GM13977 (cell line): ENCODE data around the gene TMPRSS4.

Source experiments
- DNase-seq: peaks from one replicate; pipeline ENCODE4 v3.0.0; 2012; ENCODE audit warnings: low spot score
- CTCF ChIP-seq: IDR thresholded peaks from 2 replicates; pipeline ENCODE4 v1.5.1; 2012; ENCODE audit warnings: mild to moderate bottlenecking, control low read depth; ENCODE audit not compliant: insufficient read depth; ENCODE audit errors: extremely low read depth, missing control alignments
- in situ Hi-C: fragments of 300-500 bp; cut with MboI; formaldehyde crosslinking; loops from one replicate; pipeline ENCODE4 v1.12.0; 2022; ENCODE audit warnings: low sequenced_read_pairs, low pct_unique_long_range_greater_than_20kb, mixed read lengths, inconsistent platforms; ENCODE audit not compliant: unreplicated experiment

The TMPRSS4 gene

DNA sequence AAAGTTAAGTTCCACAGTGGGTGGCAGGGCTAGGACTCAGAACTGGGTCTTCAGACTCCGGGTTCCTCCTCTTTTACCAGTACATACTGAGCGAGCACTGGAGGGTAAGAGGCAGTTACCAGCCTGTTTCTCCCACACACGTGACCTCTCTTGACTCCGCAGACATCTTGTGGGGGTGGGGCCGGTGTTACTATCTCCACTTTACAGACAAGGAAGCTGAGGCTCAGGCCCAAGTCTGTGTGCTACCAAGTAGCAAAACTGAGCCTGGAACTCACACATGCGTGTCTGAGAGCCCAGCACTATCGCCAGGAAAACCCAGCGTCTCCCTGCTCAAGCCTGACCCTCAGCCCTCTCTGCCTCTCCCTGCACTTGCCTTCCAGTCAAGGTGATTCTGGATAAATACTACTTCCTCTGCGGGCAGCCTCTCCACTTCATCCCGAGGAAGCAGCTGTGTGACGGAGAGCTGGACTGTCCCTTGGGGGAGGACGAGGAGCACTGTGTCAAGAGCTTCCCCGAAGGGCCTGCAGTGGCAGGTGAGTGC, 25.9 kb downstream of the TMPRSS4 start:
- no peak for DNase-seq
- in situ Hi-C loops = no loop called here
- TF ChIP-seq CTCF = no peak

DNA sequence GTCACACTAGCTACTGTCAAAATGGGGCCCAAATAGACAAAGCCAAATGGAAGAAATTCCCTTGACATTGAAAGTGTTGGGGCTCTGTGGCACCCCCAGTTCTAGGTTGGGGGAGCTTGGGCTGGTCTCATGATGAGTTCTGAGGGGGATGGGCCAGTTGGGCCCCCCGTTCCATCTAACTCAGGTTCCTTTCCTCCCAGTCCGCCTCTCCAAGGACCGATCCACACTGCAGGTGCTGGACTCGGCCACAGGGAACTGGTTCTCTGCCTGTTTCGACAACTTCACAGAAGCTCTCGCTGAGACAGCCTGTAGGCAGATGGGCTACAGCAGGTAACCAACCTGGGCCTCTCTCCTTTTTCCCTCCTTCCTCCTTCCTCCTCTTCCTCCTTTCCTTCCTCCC, 27.6 kb downstream of the TMPRSS4 start:
- DNase-seq = no peak
- in situ Hi-C loops = no loop called here
- no peak for TF ChIP-seq CTCF

GRCh38 chr11:118105657-118106305, 28.9 kb downstream of the TMPRSS4 start:
- in situ Hi-C loops = no loop called here
- DNase-seq = no peak
- no peak for TF ChIP-seq CTCF

GRCh38 chr11:118106789-118107335, 30.0 kb downstream of the TMPRSS4 start:
- no peak for DNase-seq
- in situ Hi-C loops = no loop called here
- TF ChIP-seq CTCF = no peak

DNA sequence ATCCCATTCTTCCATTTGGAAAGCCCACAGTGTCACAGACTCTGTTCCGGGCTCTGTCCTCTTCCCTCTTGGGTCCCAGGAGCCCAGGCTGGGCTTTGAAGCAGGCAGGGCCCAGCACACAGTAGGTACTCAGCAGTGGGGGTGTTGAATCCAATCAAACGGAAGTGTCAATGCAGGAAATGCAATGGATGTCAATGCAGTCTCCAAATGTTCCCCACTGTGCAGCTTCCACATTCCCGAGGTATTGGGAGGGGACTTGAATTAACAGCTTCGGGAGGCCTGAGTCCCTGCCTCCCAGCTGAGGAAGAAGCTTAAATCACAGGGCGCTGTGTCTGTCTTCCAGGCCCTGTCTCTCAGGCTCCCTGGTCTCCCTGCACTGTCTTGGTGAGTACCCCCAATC, 31.6 kb downstream of the TMPRSS4 start:
- no peak for DNase-seq
- TF ChIP-seq CTCF = no peak
- in situ Hi-C loops = no loop called here

DNA sequence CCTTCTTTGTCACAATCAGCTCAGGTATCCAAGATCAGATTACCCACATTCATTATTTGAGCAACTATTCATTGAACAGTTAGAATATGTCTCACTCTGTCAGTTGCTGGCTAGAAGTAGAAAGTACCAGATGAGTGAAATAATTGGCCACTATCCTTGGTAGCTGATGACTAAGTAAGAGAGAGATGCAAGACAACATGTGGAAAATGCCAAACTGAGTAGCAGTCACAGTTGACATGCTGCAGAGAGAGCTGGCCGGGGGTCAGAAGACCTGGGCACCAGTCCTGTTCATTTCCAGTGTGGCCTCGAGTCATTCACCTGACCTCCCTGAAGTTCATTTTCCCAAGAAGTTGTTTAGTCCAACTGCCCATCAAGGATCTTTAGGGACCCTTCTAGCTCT, 32.4 kb downstream of the TMPRSS4 start:
- in situ Hi-C loops = no loop called here
- TF ChIP-seq CTCF = no peak
- no peak for DNase-seq
